Measurements from ENCODE around the gene CHRND. TPM values are rescaled to one million over a fixed set of nuclear protein-coding genes. Genes with fewer than 3 reads are reported as not detected.

Gene CHRND
- total RNA-seq, 1 experiment from 2014 or later = not detected

- TF ChIP-seq EZH2 (IDR thresholded peaks at IDR 0.05; ENCODE audit: low read depth) = no peak
- TF ChIP-seq CTCF (conservative IDR thresholded peaks at IDR 0.05) = no peak
- intact Hi-C loops (cut with micrococcal nuclease; ENCODE audit: unreplicated experiment) = no loop called here
Measured at GRCh38 chr2:232504438-232504837, 21.5 kb upstream of the CHRND start.

GRCh38 chr2:232505856-232506255 is 20.1 kb upstream of the CHRND start:
- TF ChIP-seq CTCF (conservative IDR thresholded peaks at IDR 0.05) (no peak), EZH2 (IDR thresholded peaks at IDR 0.05; ENCODE audit: low read depth) (no peak)
- ChIA-PET CTCF (no interaction called here), POLR2A (ENCODE audit: unreplicated experiment) (no interaction called here)
- Histone ChIP-seq H3K27ac (no peak overlapping the region), H2AFZ (no peak overlapping the region), H3K27me3 (ENCODE audit: insufficient read depth, low read depth) (peaks cover 56% of the 10 kb centered on the region), H3K79me2 (ENCODE audit: low read depth) (no peaks in the 10 kb centered on the region), H3K4me2 (no peak overlapping the region), H3K9me3 (ENCODE audit: insufficient read depth, low read depth) (no peaks in the 10 kb centered on the region), H3F3A (ENCODE audit: insufficient read depth, low read depth) (no peaks in the 10 kb centered on the region; the same call in 1 of the 2 replicates), H4K20me1 (ENCODE audit: insufficient read depth) (no peaks in the 10 kb centered on the region), H3K4me1 (replicated peaks; ENCODE audit: insufficient read depth) (no peaks in the 10 kb centered on the region), H3K4me3 (no peak overlapping the region), H3K9me2 (ENCODE audit: insufficient read depth) (no peaks in the 10 kb centered on the region), H3K36me3 (ENCODE audit: low read depth) (no peaks in the 10 kb centered on the region)
- intact Hi-C loops (cut with micrococcal nuclease; ENCODE audit: unreplicated experiment) = no loop called here
- no peak for DNase-seq
- BruUV-seq (replicated peaks) = no TSS peak

More at GRCh38 chr2:232504438-232504837, 21.5 kb upstream of the CHRND start:
- POLR2A ChIA-PET (ENCODE audit: unreplicated experiment) = no interaction called here
- Histone ChIP-seq H3K4me1 (replicated peaks; ENCODE audit: insufficient read depth) (no peaks in the 10 kb centered on the region), H3K9me2 (ENCODE audit: insufficient read depth) (no peaks in the 10 kb centered on the region), H3F3A (ENCODE audit: insufficient read depth, low read depth) (no peaks in the 10 kb centered on the region), H3K4me3 (no peak overlapping the region), H2AFZ (no peak overlapping the region), H3K27me3 (ENCODE audit: insufficient read depth, low read depth) (peaks cover 56% of the 10 kb centered on the region), H3K27ac (no peak overlapping the region), H3K79me2 (ENCODE audit: low read depth) (no peaks in the 10 kb centered on the region), H3K4me2 (no peak overlapping the region), H3K9me3 (ENCODE audit: insufficient read depth, low read depth) (no peaks in the 10 kb centered on the region), H4K20me1 (ENCODE audit: insufficient read depth) (no peaks in the 10 kb centered on the region), H3K36me3 (ENCODE audit: low read depth) (no peaks in the 10 kb centered on the region)
- CTCF ChIA-PET = no interaction called here
- no peak for DNase-seq
- BruUV-seq (replicated peaks) = no TSS peak

DNA sequence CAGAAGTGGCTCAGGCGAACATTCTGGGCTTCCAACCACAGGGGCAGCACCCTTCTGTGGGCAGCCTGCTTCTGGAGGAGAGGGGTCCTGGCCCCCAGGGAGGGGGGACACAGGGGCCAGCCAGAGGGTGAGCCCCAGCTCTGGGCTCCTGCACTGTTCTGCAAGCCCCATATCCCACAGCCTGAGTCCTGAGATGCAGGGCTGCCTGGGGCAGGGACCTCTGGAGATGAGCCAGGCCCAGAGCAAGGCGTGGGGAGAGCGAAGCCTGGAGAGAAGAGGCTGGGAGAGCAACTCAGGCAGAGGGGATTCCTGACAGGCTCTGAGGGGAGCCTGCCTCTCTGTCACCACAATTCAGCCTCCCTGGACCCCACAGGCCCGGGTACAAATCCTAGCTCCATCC is 19.3 kb upstream of the CHRND start:
- peaks cover 56% of the 10 kb centered on the region for H3K27me3 ChIP-seq (ENCODE audit: insufficient read depth, low read depth)
- no peaks in the 10 kb centered on the region for H4K20me1 ChIP-seq (ENCODE audit: insufficient read depth)
- ChIA-PET POLR2A (ENCODE audit: unreplicated experiment) (no interaction called here), CTCF (no interaction called here)
- intact Hi-C loops (cut with micrococcal nuclease; ENCODE audit: unreplicated experiment) = no loop called here
- H3K9me2 ChIP-seq (ENCODE audit: insufficient read depth) = no peaks in the 10 kb centered on the region
- H3K36me3 ChIP-seq (ENCODE audit: low read depth) = no peaks in the 10 kb centered on the region
- no peak for DNase-seq
- no peak overlapping the region for H3K4me3 ChIP-seq
- H3K9me3 ChIP-seq (ENCODE audit: insufficient read depth, low read depth) = no peaks in the 10 kb centered on the region
- BruUV-seq (replicated peaks) = no TSS peak
- H3F3A ChIP-seq (ENCODE audit: insufficient read depth, low read depth) = no peaks in the 10 kb centered on the region; the same call in 1 of the 2 replicates
- no peak overlapping the region for H2AFZ ChIP-seq
- TF ChIP-seq EZH2 (IDR thresholded peaks at IDR 0.05; ENCODE audit: low read depth) (no peak), CTCF (conservative IDR thresholded peaks at IDR 0.05) (no peak)
- no peak overlapping the region for H3K4me2 ChIP-seq
- no peak overlapping the region for H3K27ac ChIP-seq
- no peaks in the 10 kb centered on the region for H3K79me2 ChIP-seq (ENCODE audit: low read depth)
- H3K4me1 ChIP-seq (replicated peaks; ENCODE audit: insufficient read depth) = no peaks in the 10 kb centered on the region

All from PC-9 (cell line).